LNCaP clone FGC (cell line): Measurements from ENCODE around the gene BLVRB.

Experiments
- DNase-seq: peaks from one replicate; pipeline ENCODE4 v3.0.0-alpha.2; 2011; ENCODE audit warnings: low read depth
- H3K4me3 ChIP-seq: 2 replicates; pipeline ENCODE4 v1.5.1; 2011; ENCODE audit warnings: mild to moderate bottlenecking, low read depth, low read length, control low read depth
- TF ChIP-seq, protein P1 (sequence below): IDR thresholded peaks from 2 replicates; pipeline ENCODE4 v1.5.1; 2012; ENCODE audit warnings: mild to moderate bottlenecking; ENCODE audit not compliant: control insufficient read depth, insufficient read depth; ENCODE audit errors: extremely low read depth

BLVRB gene

GRCh38 chr19:40465557-40466218, at the start of gene BLVRB:
BLVRB (minus strand) TSS chr19:40465745; CDS start chr19:40465688, 57 bp downstream.
- DNase-seq = peak; percentile 96
- TF ChIP-seq, protein P1, sequence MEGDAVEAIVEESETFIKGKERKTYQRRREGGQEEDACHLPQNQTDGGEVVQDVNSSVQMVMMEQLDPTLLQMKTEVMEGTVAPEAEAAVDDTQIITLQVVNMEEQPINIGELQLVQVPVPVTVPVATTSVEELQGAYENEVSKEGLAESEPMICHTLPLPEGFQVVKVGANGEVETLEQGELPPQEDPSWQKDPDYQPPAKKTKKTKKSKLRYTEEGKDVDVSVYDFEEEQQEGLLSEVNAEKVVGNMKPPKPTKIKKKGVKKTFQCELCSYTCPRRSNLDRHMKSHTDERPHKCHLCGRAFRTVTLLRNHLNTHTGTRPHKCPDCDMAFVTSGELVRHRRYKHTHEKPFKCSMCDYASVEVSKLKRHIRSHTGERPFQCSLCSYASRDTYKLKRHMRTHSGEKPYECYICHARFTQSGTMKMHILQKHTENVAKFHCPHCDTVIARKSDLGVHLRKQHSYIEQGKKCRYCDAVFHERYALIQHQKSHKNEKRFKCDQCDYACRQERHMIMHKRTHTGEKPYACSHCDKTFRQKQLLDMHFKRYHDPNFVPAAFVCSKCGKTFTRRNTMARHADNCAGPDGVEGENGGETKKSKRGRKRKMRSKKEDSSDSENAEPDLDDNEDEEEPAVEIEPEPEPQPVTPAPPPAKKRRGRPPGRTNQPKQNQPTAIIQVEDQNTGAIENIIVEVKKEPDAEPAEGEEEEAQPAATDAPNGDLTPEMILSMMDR = no peak
- H3K4me3 ChIP-seq = peak within 1 kb of the TSS; percentile 90

DNA sequence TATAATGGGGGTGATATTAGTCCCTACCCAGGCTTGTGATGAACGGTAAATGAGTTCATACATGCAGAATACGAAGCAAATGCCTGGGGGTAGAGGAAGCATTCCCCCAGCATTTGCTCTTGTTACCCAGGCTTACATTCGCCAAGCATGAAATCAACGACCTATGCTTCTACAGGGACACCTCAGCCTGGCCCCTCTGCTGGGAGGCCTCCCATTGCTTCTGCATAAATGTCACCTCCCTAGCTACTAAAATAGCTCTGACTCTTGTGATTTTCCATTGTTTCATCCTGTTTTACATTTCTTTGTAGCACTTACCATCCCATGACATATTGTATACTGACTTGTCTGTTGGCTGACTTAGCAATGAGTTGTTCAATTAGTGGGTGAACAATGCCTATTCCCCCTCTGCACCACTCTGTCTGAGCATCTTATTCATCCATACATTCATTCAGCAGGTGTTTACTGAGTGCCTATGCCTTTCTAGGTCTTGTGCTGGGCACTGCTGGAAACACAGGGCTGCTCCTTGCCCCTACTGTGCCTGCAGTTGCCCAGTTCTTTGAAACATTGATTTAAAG, 48.3 kb upstream of the BLVRB start:
- no peak for DNase-seq
- TF ChIP-seq, protein P1 = no peak
- H3K4me3 ChIP-seq = no peak overlapping the region

- TF ChIP-seq, protein P1 = no peak
- no peak overlapping the region for H3K4me3 ChIP-seq
- DNase-seq = no peak
Observed at GRCh38 chr19:40513345-40513678, 47.8 kb upstream of the BLVRB start.

- no peak for DNase-seq
- no peak overlapping the region for H3K4me3 ChIP-seq
- TF ChIP-seq, protein P1 = no peak; the same call in 1 of the 2 replicates
Observed at GRCh38 chr19:40512473-40513344, 47.2 kb upstream of the BLVRB start.

- DNase-seq = no peak
- TF ChIP-seq, protein P1 = no peak
- no peak overlapping the region for H3K4me3 ChIP-seq
Observed at GRCh38 chr19:40512110-40512472, 46.5 kb upstream of the BLVRB start.

- H3K4me3 ChIP-seq = no peak overlapping the region
- DNase-seq = no peak
- TF ChIP-seq, protein P1 = no peak
Observed at GRCh38 chr19:40511487-40511886, 45.9 kb upstream of the BLVRB start.
